Renal pelvis (tissue), 4 donors: ENCODE measurements around the gene TKTL1. TPM values are rescaled to one million over a fixed set of nuclear protein-coding genes. Genes with fewer than 3 reads are reported as not detected.
A peak's percentile ranks its signal among the peaks of the same experiment; 100 is the strongest.

Source experiments
- DNase-seq: peaks from one replicate; pipeline ENCODE4 v3.0.0-alpha.2; 2013
- polyA plus RNA-seq, 3 donors: library from polyadenylated mRNA; unstranded; fragments of 120-200 nt; gene quantifications; one replicate each; pipeline ENCODE4 v1.2.1, GENCODE V29; 2013; ENCODE audit not compliant: insufficient read length in 3 of 3

TKTL1 gene
- polyA plus RNA-seq, 3 donors = 0.24 to 0.54 (median 0.52) TPM

- DNase-seq = no peak
Observed at GRCh38 chrX:154374313-154375155, 78.9 kb downstream of the TKTL1 start, which contains the start of gene FLNA. Gene FLNA (minus strand): TSS chrX:154374634. CDS start chrX:154371245, 3,389 bp downstream.

DNA sequence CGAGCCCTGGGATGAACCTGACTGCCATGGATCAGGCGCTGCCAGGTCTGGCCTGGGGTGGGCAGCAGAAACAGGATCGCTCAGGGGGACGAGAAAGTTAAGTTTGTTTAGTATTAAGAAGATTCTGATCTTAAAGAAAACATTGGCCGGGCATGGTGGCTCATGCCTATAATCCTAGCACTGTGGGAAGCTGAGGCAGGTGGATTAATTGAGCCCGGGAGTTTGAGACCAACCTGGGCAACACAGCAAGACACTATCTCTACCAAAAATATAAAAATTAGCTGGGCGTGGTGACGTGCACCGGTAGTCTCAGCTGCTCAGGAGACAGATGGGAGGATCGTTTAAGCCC lies 79.5 kb downstream of the TKTL1 start:
- DNase-seq = no peak

DNA sequence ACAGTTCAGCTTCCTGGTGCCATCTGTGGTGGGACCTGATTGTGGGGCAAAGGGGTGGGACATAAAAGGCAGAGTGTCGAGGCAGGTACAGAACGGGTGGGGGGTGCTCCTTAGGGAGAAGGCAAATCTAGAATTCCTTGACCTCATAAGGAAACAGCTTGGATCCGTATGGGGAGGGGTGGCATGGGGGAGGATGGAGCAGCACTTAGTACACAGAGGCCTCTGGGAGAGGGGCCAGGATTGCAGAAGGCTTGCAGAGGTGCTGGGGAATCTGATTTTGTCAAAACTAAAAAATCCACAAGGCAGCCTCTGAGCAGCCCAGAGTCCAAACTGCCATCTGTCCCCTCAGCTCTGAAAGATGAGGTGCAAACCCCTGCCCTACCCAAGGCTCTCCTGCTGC lies 81.2 kb downstream of the TKTL1 start:
- no peak for DNase-seq

DNA sequence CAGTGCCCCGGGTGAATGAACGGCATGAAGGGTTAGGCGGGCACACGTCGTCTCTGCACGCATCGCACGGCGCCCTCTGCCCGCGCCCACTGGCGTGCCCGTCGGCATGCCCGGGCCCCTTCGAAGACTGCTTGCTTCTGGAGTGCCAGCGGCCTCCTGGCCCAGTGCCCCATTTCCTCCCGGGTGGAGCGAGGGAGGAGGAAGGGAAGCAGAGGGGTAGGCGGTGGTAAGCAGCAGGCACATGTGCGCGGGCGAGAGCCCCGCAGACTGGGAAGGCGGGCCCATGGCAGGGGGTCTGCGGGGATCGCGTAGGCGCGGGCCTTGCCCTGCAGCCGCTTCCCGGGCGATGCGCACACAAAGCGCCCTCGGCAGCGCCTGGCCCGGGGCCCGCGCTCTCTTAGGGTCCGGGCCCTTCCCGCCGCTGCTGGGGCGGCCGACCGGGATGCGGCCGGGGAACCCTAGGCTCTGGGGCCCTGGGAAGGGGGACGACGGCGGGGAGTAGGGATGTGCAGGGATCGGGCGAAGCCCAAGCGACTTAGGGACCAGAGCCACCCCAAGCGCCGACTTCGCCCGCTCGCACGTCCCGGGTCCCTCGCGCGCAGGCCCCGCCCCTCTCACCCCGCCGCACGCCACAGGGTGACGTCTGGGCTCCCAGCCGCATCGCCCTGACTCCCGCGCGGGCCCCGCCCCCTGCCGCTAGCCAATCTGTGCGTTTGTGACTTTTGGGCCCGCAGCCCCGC lies 82.6 kb downstream of the TKTL1 start:
- DNase-seq = no peak

DNA sequence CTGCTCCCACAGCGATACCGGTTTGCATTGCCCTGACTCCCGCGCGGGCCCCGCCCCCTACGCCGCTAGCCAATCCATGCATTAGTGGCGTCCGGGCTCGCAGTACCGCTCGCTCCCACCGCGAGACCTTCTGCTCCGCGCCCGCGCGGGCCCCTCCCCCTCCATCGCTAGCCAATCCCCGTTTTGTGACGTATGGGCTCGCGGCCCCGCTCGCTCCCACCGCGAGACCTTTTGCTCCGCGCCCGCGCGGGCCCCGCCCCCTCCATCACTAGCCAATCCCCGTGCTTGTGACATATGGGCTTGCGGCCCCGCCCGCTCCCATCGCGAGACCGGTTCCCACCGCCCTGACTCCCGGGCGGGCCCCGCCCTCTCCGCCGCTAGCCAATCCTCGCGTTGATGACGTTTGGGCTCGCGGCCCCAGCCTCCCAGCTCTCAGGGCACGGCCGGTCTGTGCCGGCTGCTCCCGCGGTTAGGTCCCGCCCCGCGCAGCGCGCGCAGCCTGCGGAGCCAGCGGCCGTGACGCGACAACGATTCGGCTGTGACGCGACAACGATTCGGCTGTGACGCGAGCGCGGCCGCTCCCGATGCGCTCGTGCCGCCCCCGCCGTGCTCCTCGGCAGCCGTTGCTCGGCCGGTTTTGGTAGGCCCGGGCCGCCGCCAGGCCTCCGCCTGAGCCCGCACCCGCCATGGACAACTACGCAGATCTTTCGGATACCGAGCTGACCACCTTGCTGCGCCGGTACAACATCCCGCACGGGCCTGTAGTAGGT lies 83.4 kb downstream of the TKTL1 start, which contains the start of gene EMD:
EMD (plus strand) TSS at position 497 of the 770 bp plus-strand sequence; CDS start at position 687, 190 bp downstream.
- DNase-seq = peak; percentile 96

DNA sequence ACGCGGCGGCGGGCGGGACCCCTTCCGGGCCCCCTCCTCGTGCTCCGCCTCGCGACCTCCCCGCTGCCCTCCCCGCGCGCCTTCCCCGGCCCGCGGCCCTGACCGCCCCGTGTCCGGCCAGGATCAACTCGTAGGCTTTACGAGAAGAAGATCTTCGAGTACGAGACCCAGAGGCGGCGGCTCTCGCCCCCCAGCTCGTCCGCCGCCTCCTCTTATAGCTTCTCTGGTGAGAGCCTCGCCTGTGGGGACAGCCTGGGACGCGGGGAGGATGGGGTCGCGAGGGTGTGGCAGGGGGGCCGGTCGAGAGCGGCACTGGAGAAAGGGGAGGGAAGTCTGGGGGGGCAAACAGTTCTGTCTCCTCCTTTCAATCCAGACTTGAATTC lies 84.0 kb downstream of the TKTL1 start:
- no peak for DNase-seq

Other genes starting within 250 kb of the TKTL1 start
- 10 to 100 TPM; 30.7 to 38.5 (median 33.7) TPM for gene MECP2, start 198.1 kb upstream of the TKTL1 start, polyA plus RNA-seq
- gene OPN1LW, start 151.6 kb upstream of the TKTL1 start, polyA plus RNA-seq = not detected
- not detected for gene OPN1MW, start 113.2 kb upstream of the TKTL1 start, polyA plus RNA-seq
- not detected for gene OPN1MW2, start 76.0 kb upstream of the TKTL1 start, polyA plus RNA-seq
- not detected for gene OPN1MW3, start 38.2 kb upstream of the TKTL1 start, polyA plus RNA-seq
- gene TEX28, start 671 bp upstream of the TKTL1 start, polyA plus RNA-seq = not detected
- gene FLNA, start 78.8 kb downstream of the TKTL1 start, polyA plus RNA-seq = 100 to 1,000 TPM; 416 to 612 (median 573) TPM
- gene EMD, start 83.5 kb downstream of the TKTL1 start, polyA plus RNA-seq = 10 to 100 TPM; 68.3 to 87.4 (median 81.2) TPM
- gene RPL10, start 102.6 kb downstream of the TKTL1 start, polyA plus RNA-seq = 1,000 to 10,000 TPM; 2,952 to 3,594 (median 3,543) TPM
- gene DNASE1L1, start 113.5 kb downstream of the TKTL1 start, polyA plus RNA-seq = 10 to 100 TPM; 14.7 to 16.4 (median 16.0) TPM
- 10 to 100 TPM; 32.3 to 46.4 (median 39.5) TPM for gene TAFAZZIN, start 115.7 kb downstream of the TKTL1 start, polyA plus RNA-seq
- 100 to 1,000 TPM; 144 to 170 (median 166) TPM for gene ATP6AP1, start 132.9 kb downstream of the TKTL1 start, polyA plus RNA-seq
- gene GDI1, start 141.4 kb downstream of the TKTL1 start, polyA plus RNA-seq = 100 to 1,000 TPM; 127 to 145 (median 135) TPM
- gene FAM50A, start 148.3 kb downstream of the TKTL1 start, polyA plus RNA-seq = 10 to 100 TPM; 52.6 to 65.9 (median 54.6) TPM
- gene PLXNA3, start 162.5 kb downstream of the TKTL1 start, polyA plus RNA-seq = 10 to 100 TPM; 49.7 to 65.3 (median 53.2) TPM
- gene LAGE3, start 183.5 kb downstream of the TKTL1 start, polyA plus RNA-seq = 10 to 100 TPM; 13.1 to 19.1 (median 16.1) TPM
- gene UBL4A, start 190.8 kb downstream of the TKTL1 start, polyA plus RNA-seq = 10 to 100 TPM; 25.6 to 33.6 (median 32.1) TPM
- gene SLC10A3, start 194.8 kb downstream of the TKTL1 start, polyA plus RNA-seq = 10 to 100 TPM; 20.0 to 24.1 (median 20.9) TPM
- 10 to 100 TPM; 36.2 to 44.6 (median 39.4) TPM for gene FAM3A, start 220.4 kb downstream of the TKTL1 start, polyA plus RNA-seq